ENCODE measurements around the gene NUDT7.

The NUDT7 gene

DNA sequence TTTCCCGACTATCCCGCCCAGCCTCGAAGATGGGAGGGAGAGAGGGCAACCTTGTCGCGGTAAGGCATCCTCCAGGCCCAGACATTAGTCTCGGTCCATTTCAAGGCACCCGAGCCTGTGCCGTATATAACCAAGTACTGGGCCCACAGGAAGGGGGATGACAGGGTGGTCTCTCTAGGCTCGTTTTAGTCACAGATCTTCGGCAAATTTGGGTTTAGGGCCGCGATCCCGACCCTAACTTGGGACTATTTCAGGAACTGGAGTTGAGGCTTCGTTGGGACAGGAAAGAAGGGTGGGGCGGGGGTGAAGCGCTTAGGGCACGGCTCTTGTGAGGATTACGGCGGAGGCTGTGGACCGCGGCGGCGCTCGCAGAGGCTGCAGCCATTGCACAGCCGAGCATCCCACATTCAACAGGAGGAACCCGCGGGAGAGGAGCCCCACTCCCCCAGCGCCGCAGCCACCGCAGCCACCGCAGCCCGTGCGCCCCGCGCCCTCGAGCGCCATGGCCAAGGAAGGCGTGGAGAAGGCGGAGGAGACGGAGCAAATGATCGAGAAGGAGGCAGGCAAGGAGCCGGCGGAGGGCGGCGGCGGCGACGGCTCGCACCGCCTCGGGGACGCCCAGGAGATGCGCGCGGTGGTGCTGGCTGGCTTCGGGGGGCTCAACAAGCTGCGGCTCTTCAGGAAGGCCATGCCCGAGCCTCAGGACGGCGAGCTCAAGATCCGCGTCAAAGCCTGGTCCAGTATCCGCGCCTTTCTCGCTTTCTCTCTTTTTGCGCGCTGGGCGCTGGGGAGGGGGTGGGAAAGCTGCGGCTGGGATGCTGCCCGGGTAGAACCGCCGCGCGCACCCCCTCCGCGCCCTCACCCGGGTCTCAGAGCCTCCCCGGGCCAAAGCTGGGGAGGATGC lies 66.1 kb downstream of the NUDT7 start, which contains the start of gene VAT1L:
TSS of gene VAT1L (plus strand) at position 384 of the 904 bp plus-strand sequence. CDS start at position 503, 119 bp downstream.
- H3K9ac ChIP-seq (ENCODE audit: low read length in 2 of 2): no peak within 1 kb of the TSS
- H3K4me1 ChIP-seq (ENCODE audit: control insufficient read depth, insufficient read depth, low read length): peaks cover 10% of the 10 kb centered on the region
- no peaks in the 10 kb centered on the region for H3K36me3 ChIP-seq (ENCODE audit: control insufficient read depth in 2 of 2, insufficient read depth in 2 of 2, low read length in 2 of 2)
- peaks cover 22 to 30% of the 10 kb centered on the region in 2 donors for H3K27me3 ChIP-seq (ENCODE audit: control insufficient read depth in 1 of 2, insufficient read depth in 2 of 2, low read length in 2 of 2)
- peak within 1 kb of the TSS; percentile 71 to 77 for H3K4me3 ChIP-seq (ENCODE audit: low read length in 2 of 2)
- H3K27ac ChIP-seq (ENCODE audit: low read length): no peak within 1 kb of the TSS
- no peaks in the 10 kb centered on the region for H3K9me3 ChIP-seq (ENCODE audit: control insufficient read depth in 2 of 2, low read length in 2 of 2)

- Histone ChIP-seq H3K4me3 (ENCODE audit: low read length in 2 of 2) (peak overlapping the region in 1 of 2 donors; percentile 77), H3K4me1 (ENCODE audit: control insufficient read depth, insufficient read depth, low read length) (peaks cover 10% of the 10 kb centered on the region), H3K9ac (ENCODE audit: low read length in 2 of 2) (no peak overlapping the region), H3K36me3 (ENCODE audit: control insufficient read depth in 2 of 2, insufficient read depth in 2 of 2, low read length in 2 of 2) (no peaks in the 10 kb centered on the region), H3K27ac (ENCODE audit: low read length) (no peak overlapping the region), H3K27me3 (ENCODE audit: control insufficient read depth in 1 of 2, insufficient read depth in 2 of 2, low read length in 2 of 2) (peaks cover 22 to 31% of the 10 kb centered on the region in 2 donors), H3K9me3 (ENCODE audit: control insufficient read depth in 2 of 2, low read length in 2 of 2) (no peaks in the 10 kb centered on the region)
Observed at GRCh38 chr16:77789085-77790008, 67.0 kb downstream of the NUDT7 start.

DNA sequence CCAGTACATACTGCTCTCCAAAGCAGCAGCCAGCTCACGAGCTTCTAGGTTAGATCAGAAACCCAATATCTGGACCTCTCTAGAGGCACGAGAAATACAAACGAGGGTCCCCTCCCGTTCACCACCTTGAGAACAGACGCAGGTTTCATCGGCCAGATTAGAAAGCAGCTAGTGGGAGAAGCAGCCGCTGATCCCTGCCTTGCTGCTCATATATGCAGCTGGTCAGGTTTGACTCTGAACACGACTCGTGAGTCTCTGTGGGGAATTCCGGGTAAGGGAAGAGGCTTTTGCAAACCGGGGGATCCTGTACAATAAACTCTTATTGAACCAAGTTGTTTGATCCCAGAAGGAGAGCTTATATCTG lies 67.7 kb downstream of the NUDT7 start:
- H3K9me3 ChIP-seq (ENCODE audit: control insufficient read depth in 2 of 2, low read length in 2 of 2): no peaks in the 10 kb centered on the region
- no peak overlapping the region for H3K9ac ChIP-seq (ENCODE audit: low read length in 2 of 2)
- H3K4me1 ChIP-seq (ENCODE audit: control insufficient read depth, insufficient read depth, low read length): peaks cover 10% of the 10 kb centered on the region
- H3K36me3 ChIP-seq (ENCODE audit: control insufficient read depth in 2 of 2, insufficient read depth in 2 of 2, low read length in 2 of 2): no peaks in the 10 kb centered on the region
- H3K4me3 ChIP-seq (ENCODE audit: low read length in 2 of 2): no peak overlapping the region
- peaks cover 22 to 31% of the 10 kb centered on the region in 2 donors for H3K27me3 ChIP-seq (ENCODE audit: control insufficient read depth in 1 of 2, insufficient read depth in 2 of 2, low read length in 2 of 2)
- no peak overlapping the region for H3K27ac ChIP-seq (ENCODE audit: low read length)

DNA sequence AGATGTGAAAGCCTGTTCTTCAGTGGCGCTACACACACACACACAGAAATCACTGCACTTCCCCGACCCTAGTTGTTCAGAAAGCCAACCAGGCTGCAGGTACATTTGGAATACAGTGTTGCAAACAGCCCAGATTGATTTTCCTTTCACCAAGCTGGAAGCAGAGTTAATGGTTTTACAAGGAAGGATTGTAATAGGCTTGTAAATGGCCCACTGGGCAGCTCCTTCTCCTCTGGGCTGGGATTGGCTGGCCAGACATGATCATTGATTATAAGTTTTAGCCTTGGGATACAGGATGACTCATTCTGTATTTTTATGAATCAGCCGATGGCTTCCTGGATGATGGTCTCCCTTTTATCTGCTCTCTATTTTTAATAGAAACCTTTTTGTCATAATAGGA lies 68.6 kb downstream of the NUDT7 start:
- H3K36me3 ChIP-seq (ENCODE audit: control insufficient read depth in 2 of 2, insufficient read depth in 2 of 2, low read length in 2 of 2): no peaks in the 10 kb centered on the region
- H3K27ac ChIP-seq (ENCODE audit: low read length): no peak overlapping the region
- H3K4me3 ChIP-seq (ENCODE audit: low read length in 2 of 2): no peak overlapping the region
- peaks cover 22 to 30% of the 10 kb centered on the region in 2 donors for H3K27me3 ChIP-seq (ENCODE audit: control insufficient read depth in 1 of 2, insufficient read depth in 2 of 2, low read length in 2 of 2)
- no peak overlapping the region for H3K9ac ChIP-seq (ENCODE audit: low read length in 2 of 2)
- H3K9me3 ChIP-seq (ENCODE audit: control insufficient read depth in 2 of 2, low read length in 2 of 2): no peaks in the 10 kb centered on the region
- H3K4me1 ChIP-seq (ENCODE audit: control insufficient read depth, insufficient read depth, low read length): peaks cover 10% of the 10 kb centered on the region

Data from stomach smooth muscle (tissue), 2 donors.